NB4 (cell line): Measurements from ENCODE around the gene MRPL4.

Source experiments
- DNase-seq: peaks from one replicate; pipeline ENCODE4 v3.0.0; 2010; ENCODE audit warnings: low read depth
- H3K4me3 ChIP-seq: one replicate; pipeline ENCODE4 v1.5.1; 2011; ENCODE audit warnings: mild to moderate bottlenecking, low read depth, low read length, moderate library complexity
- MYC ChIP-seq: IDR thresholded peaks from 2 replicates; pipeline ENCODE4 v1.6.1; 2011; ENCODE audit warnings: low read depth, low read length
- POLR2A ChIP-seq: IDR thresholded peaks from 2 replicates; pipeline ENCODE4 v1.6.1; 2011; ENCODE audit warnings: mild to moderate bottlenecking; ENCODE audit not compliant: insufficient read length; ENCODE audit errors: extremely low read depth
- TF ChIP-seq, protein P1 (sequence below): IDR thresholded peaks from 2 replicates; pipeline ENCODE4 v1.6.1; 2011; ENCODE audit warnings: low read depth, low read length
- TF ChIP-seq, protein P2 (sequence below): IDR thresholded peaks from one replicate; pipeline ENCODE4 v1.5.1; 2012; ENCODE audit warnings: low read depth, low read length

The MRPL4 gene

DNA sequence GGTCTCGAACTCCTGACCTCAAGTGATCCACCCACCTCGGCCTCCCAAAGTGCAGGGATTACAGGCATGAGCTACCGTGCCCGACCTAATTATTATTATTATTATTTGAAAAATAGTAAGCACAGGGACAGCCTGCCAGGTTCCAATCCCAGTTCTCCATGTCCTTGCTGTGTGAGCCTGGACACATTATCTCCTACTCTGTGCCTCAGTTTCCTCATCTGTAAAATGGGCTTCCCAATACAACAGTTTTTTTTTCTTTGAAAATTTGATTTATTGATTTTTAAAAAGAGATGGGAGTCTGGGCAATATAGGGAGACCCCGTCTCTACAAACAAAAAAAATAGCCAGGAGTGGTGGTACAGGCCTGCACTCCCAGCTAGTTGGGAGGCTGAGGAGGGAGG is 54.3 kb downstream of the MRPL4 start:
- TF ChIP-seq, protein P1, sequence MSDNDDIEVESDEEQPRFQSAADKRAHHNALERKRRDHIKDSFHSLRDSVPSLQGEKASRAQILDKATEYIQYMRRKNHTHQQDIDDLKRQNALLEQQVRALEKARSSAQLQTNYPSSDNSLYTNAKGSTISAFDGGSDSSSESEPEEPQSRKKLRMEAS: no peak
- no peak for TF ChIP-seq POLR2A
- no peak for TF ChIP-seq MYC
- TF ChIP-seq, protein P2, sequence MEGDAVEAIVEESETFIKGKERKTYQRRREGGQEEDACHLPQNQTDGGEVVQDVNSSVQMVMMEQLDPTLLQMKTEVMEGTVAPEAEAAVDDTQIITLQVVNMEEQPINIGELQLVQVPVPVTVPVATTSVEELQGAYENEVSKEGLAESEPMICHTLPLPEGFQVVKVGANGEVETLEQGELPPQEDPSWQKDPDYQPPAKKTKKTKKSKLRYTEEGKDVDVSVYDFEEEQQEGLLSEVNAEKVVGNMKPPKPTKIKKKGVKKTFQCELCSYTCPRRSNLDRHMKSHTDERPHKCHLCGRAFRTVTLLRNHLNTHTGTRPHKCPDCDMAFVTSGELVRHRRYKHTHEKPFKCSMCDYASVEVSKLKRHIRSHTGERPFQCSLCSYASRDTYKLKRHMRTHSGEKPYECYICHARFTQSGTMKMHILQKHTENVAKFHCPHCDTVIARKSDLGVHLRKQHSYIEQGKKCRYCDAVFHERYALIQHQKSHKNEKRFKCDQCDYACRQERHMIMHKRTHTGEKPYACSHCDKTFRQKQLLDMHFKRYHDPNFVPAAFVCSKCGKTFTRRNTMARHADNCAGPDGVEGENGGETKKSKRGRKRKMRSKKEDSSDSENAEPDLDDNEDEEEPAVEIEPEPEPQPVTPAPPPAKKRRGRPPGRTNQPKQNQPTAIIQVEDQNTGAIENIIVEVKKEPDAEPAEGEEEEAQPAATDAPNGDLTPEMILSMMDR: no peak
- no peak overlapping the region for H3K4me3 ChIP-seq
- no peak for DNase-seq

DNA sequence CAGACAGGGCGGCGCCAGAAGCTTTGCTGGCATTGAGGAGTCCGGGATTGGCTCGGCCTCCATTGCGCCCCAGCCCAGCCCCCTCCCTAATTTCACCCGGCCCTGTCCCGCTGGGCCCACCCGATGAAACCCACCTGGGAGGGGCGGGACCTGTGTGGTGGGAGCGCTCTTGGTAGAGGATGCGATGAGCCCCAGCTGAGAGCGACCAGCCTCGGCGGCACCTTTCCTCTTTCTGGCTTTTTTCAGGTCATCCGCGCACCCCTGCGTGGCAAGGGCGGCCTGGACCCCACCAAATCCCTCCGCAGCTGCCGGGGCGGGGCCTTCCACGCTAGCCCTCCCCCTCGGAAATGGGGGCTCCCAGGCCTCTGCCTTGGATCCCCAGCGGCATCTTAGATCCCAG is 57.4 kb downstream of the MRPL4 start, which contains the start of gene ZGLP1:
Gene ZGLP1, minus strand, starts transcription at position 393 of the 400 bp plus-strand sequence.
- no peak within 1 kb of the TSS for H3K4me3 ChIP-seq
- DNase-seq: no peak
- TF ChIP-seq, protein P1: no peak
- TF ChIP-seq POLR2A (peak; percentile 18), MYC (no peak)
